ENCODE results near the gene PCSK9.

The PCSK9 gene

DNA sequence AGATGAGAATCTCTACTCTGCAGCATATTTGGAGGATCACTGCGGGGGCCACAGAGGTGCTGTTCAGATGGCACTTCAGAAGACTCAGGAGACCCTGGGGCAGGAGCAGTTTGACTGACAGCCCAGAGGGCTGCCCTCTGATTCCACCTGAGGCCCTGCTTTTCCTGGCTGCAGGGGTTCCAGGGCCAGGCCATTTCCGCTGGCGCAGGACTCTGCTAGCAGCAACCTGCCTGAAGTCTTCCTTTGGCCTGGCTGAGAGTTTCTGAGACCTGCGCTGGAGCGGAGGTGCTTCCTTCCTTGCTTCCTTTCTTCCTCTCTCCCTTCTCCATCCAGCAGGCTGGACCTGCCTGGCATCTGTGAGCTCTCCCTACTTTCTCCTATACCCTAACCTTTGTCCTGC lies 11.8 kb downstream of the PCSK9 start:
- H3K27ac ChIP-seq (ENCODE audit: low read length): no peak overlapping the region
- peaks cover 20% of the 10 kb centered on the region; the same call in 1 of the 2 replicates for H3K36me3 ChIP-seq (ENCODE audit: control insufficient read depth, insufficient read depth, low read length)
- DNase-seq (ENCODE audit: low read depth, low spot score): no peak
- no peaks in the 10 kb centered on the region for H3K9me3 ChIP-seq (ENCODE audit: control insufficient read depth, insufficient read depth, low read length)
- WGBS (ENCODE audit: insufficient coverage, insufficient read length): no CpG with 5 or more reads among the region's 5 CpGs
- H3K4me3 ChIP-seq (ENCODE audit: low read length): no peak overlapping the region
- no peaks in the 10 kb centered on the region for H3K27me3 ChIP-seq (ENCODE audit: control insufficient read depth, insufficient read depth, low read length)
- no peaks in the 10 kb centered on the region for H3K4me1 ChIP-seq (ENCODE audit: control insufficient read depth, insufficient read depth, low read length)

- no peak overlapping the region for H3K27ac ChIP-seq (ENCODE audit: low read length)
- H3K4me1 ChIP-seq (ENCODE audit: control insufficient read depth, insufficient read depth, low read length): no peaks in the 10 kb centered on the region
- no peak for DNase-seq (ENCODE audit: low read depth, low spot score)
- H3K9me3 ChIP-seq (ENCODE audit: control insufficient read depth, insufficient read depth, low read length): no peaks in the 10 kb centered on the region
- no CpG with 5 or more reads among the region's 9 CpGs for WGBS (ENCODE audit: insufficient coverage, insufficient read length)
- H3K4me3 ChIP-seq (ENCODE audit: low read length): no peak overlapping the region
- H3K36me3 ChIP-seq (ENCODE audit: control insufficient read depth, insufficient read depth, low read length): peaks cover 24% of the 10 kb centered on the region; the same call in 1 of the 2 replicates
- H3K27me3 ChIP-seq (ENCODE audit: control insufficient read depth, insufficient read depth, low read length): no peaks in the 10 kb centered on the region
Observed at GRCh38 chr1:55051621-55052020, 12.3 kb downstream of the PCSK9 start.

DNA sequence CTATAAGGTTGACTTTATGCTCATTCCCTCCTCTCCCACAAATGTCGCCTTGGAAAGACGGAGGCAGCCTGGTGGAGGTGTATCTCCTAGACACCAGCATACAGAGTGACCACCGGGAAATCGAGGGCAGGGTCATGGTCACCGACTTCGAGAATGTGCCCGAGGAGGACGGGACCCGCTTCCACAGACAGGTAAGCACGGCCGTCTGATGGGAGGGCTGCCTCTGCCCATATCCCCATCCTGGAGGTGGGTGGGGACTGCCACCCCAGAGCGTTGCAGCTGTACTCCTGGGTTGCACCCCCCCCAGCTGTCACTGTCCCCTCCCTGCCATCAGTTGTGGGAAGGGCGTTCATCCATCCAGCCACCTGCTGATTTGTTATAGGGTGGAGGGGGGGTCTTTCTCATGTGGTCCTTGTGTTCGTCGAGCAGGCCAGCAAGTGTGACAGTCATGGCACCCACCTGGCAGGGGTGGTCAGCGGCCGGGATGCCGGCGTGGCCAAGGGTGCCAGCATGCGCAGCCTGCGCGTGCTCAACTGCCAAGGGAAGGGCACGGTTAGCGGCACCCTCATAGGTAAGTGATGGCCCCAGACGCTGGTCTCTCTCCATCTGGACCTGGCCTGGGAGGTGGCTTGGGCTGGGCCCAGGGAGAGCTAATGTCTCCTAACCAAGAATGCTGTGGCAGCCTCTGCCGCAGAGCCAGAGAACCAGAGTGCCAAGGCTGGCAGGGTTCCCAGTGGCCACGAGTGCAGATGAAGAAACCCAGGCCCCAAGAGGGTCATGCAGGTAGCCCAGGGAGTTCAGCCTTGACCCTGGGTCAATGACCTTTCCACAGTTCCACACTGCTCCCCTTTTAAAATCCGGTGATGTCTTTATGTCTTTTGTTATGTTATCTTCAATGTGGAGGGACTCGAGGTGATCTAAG lies 13.1 kb downstream of the PCSK9 start:
- WGBS (ENCODE audit: insufficient coverage, insufficient read length): no CpG with 5 or more reads among the region's 29 CpGs
- Histone ChIP-seq H3K4me1 (ENCODE audit: control insufficient read depth, insufficient read depth, low read length) (no peaks in the 10 kb centered on the region), H3K4me3 (ENCODE audit: low read length) (no peak overlapping the region), H3K9me3 (ENCODE audit: control insufficient read depth, insufficient read depth, low read length) (no peaks in the 10 kb centered on the region), H3K27ac (ENCODE audit: low read length) (no peak overlapping the region), H3K27me3 (ENCODE audit: control insufficient read depth, insufficient read depth, low read length) (no peaks in the 10 kb centered on the region), H3K36me3 (ENCODE audit: control insufficient read depth, insufficient read depth, low read length) (peaks cover 28% of the 10 kb centered on the region; the same call in 1 of the 2 replicates)
- DNase-seq (ENCODE audit: low read depth, low spot score): no peak

GRCh38 chr1:55053265-55053954 lies 14.1 kb downstream of the PCSK9 start:
- no CpG with 5 or more reads among the region's 7 CpGs for WGBS (ENCODE audit: insufficient coverage, insufficient read length)
- peaks cover 33% of the 10 kb centered on the region; the same call in 1 of the 2 replicates for H3K36me3 ChIP-seq (ENCODE audit: control insufficient read depth, insufficient read depth, low read length)

DNA sequence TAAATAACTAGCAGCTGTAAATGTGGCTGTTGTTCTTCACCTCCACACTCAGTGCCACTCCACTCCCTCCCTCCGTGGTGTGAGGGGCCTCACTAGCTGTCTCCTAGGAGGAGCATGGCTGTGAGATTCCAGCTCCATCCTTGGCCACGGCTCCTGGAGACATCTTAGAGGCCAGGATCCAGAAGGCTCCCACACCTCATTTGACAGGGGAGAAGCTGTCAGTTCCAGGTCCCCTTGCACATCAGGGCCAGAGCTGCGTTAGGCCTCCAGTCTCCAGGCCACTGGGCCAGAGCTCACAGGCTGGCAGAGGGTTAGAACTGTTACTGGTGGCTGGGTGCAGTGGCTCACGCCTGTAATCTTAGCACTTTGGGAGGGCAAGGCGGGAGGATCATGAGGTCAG lies 15.0 kb downstream of the PCSK9 start:
- peaks cover 41% of the 10 kb centered on the region; the same call in 1 of the 2 replicates for H3K36me3 ChIP-seq (ENCODE audit: control insufficient read depth, insufficient read depth, low read length)
- no peaks in the 10 kb centered on the region for H3K27me3 ChIP-seq (ENCODE audit: control insufficient read depth, insufficient read depth, low read length)
- H3K4me1 ChIP-seq (ENCODE audit: control insufficient read depth, insufficient read depth, low read length): no peaks in the 10 kb centered on the region
- H3K4me3 ChIP-seq (ENCODE audit: low read length): no peak overlapping the region
- WGBS (ENCODE audit: insufficient coverage, insufficient read length): no CpG with 5 or more reads among the region's 5 CpGs
- no peak overlapping the region for H3K27ac ChIP-seq (ENCODE audit: low read length)
- DNase-seq (ENCODE audit: low read depth, low spot score): no peak
- H3K9me3 ChIP-seq (ENCODE audit: control insufficient read depth, insufficient read depth, low read length): no peaks in the 10 kb centered on the region

More at GRCh38 chr1:55053265-55053954, 14.1 kb downstream of the PCSK9 start:
- no peak for DNase-seq (ENCODE audit: low read depth, low spot score)
- Histone ChIP-seq H3K9me3 (ENCODE audit: control insufficient read depth, insufficient read depth, low read length) (no peaks in the 10 kb centered on the region), H3K27me3 (ENCODE audit: control insufficient read depth, insufficient read depth, low read length) (no peaks in the 10 kb centered on the region), H3K4me1 (ENCODE audit: control insufficient read depth, insufficient read depth, low read length) (no peaks in the 10 kb centered on the region), H3K4me3 (ENCODE audit: low read length) (no peak overlapping the region), H3K27ac (ENCODE audit: low read length) (no peak overlapping the region)

GRCh38 chr1:55055084-55055882 lies 15.9 kb downstream of the PCSK9 start:
- Histone ChIP-seq H3K9me3 (ENCODE audit: control insufficient read depth, insufficient read depth, low read length) (no peaks in the 10 kb centered on the region), H3K4me1 (ENCODE audit: control insufficient read depth, insufficient read depth, low read length) (no peaks in the 10 kb centered on the region), H3K27ac (ENCODE audit: low read length) (no peak overlapping the region), H3K27me3 (ENCODE audit: control insufficient read depth, insufficient read depth, low read length) (no peaks in the 10 kb centered on the region), H3K4me3 (ENCODE audit: low read length) (no peak overlapping the region), H3K36me3 (ENCODE audit: control insufficient read depth, insufficient read depth, low read length) (peaks cover 46% of the 10 kb centered on the region; the same call in 1 of the 2 replicates)
- no peak for DNase-seq (ENCODE audit: low read depth, low spot score)
- no CpG with 5 or more reads among the region's 12 CpGs for WGBS (ENCODE audit: insufficient coverage, insufficient read length)

GRCh38 chr1:55055951-55056631 lies 16.7 kb downstream of the PCSK9 start:
- Histone ChIP-seq H3K4me3 (ENCODE audit: low read length) (no peak overlapping the region), H3K9me3 (ENCODE audit: control insufficient read depth, insufficient read depth, low read length) (no peaks in the 10 kb centered on the region), H3K36me3 (ENCODE audit: control insufficient read depth, insufficient read depth, low read length) (peaks cover 49% of the 10 kb centered on the region), H3K27ac (ENCODE audit: low read length) (no peak overlapping the region), H3K4me1 (ENCODE audit: control insufficient read depth, insufficient read depth, low read length) (no peaks in the 10 kb centered on the region), H3K27me3 (ENCODE audit: control insufficient read depth, insufficient read depth, low read length) (no peaks in the 10 kb centered on the region)
- WGBS (ENCODE audit: insufficient coverage, insufficient read length): no CpG with 5 or more reads among the region's 42 CpGs
- DNase-seq (ENCODE audit: low read depth, low spot score): no peak

GRCh38 chr1:55056632-55056992 lies 17.3 kb downstream of the PCSK9 start:
- no peak overlapping the region for H3K4me3 ChIP-seq (ENCODE audit: low read length)
- no peaks in the 10 kb centered on the region for H3K9me3 ChIP-seq (ENCODE audit: control insufficient read depth, insufficient read depth, low read length)
- no peak for DNase-seq (ENCODE audit: low read depth, low spot score)
- no CpG with 5 or more reads among the region's 20 CpGs for WGBS (ENCODE audit: insufficient coverage, insufficient read length)
- H3K27me3 ChIP-seq (ENCODE audit: control insufficient read depth, insufficient read depth, low read length): no peaks in the 10 kb centered on the region
- H3K36me3 ChIP-seq (ENCODE audit: control insufficient read depth, insufficient read depth, low read length): peaks cover 53% of the 10 kb centered on the region
- no peak overlapping the region for H3K27ac ChIP-seq (ENCODE audit: low read length)
- no peaks in the 10 kb centered on the region for H3K4me1 ChIP-seq (ENCODE audit: control insufficient read depth, insufficient read depth, low read length)

DNA sequence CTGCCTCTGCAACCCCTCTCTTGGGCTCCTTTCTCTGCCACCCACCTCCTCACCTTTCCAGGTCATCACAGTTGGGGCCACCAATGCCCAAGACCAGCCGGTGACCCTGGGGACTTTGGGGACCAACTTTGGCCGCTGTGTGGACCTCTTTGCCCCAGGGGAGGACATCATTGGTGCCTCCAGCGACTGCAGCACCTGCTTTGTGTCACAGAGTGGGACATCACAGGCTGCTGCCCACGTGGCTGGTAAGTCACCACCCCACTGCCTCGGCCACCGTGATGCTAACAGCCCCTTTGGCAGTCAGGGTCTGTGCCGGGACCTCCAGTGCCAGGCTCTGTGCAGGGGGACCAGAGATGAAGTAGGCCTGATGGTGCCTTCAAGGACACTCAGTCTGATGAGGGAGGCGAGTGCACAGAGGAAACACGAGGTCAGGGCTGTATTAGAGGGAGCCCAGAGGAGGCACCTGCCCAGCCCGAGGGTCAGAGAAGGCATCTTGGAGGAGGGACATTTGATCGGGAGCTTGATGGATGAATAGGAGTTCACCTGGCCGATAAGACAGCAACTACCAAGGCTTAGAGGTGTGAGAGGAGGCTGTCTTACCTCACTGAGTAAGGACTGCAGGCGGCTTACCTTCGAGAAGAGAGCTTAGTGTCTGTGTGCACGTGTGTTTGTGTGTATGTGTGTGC lies 18.1 kb downstream of the PCSK9 start:
- Histone ChIP-seq H3K27ac (ENCODE audit: low read length) (no peak overlapping the region), H3K27me3 (ENCODE audit: control insufficient read depth, insufficient read depth, low read length) (no peaks in the 10 kb centered on the region), H3K4me1 (ENCODE audit: control insufficient read depth, insufficient read depth, low read length) (no peaks in the 10 kb centered on the region), H3K9me3 (ENCODE audit: control insufficient read depth, insufficient read depth, low read length) (no peaks in the 10 kb centered on the region), H3K4me3 (ENCODE audit: low read length) (no peak overlapping the region), H3K36me3 (ENCODE audit: control insufficient read depth, insufficient read depth, low read length) (peaks cover 51% of the 10 kb centered on the region)
- no peak for DNase-seq (ENCODE audit: low read depth, low spot score)
- no CpG with 5 or more reads among the region's 15 CpGs for WGBS (ENCODE audit: insufficient coverage, insufficient read length)
